Stimulated activated CD4-positive, alpha-beta T cell treated with anti-CD3 and anti-CD28 coated beads, Interleukin-2, amount 100 ng/mL, for 24 hours (primary cell): ENCODE results near the gene HPSE.

ENCODE experiments used
- DNase-seq, 2 donors: peaks; one replicate each; pipeline ENCODE4 v3.0.0-alpha.2; 2020

The HPSE gene

DNA sequence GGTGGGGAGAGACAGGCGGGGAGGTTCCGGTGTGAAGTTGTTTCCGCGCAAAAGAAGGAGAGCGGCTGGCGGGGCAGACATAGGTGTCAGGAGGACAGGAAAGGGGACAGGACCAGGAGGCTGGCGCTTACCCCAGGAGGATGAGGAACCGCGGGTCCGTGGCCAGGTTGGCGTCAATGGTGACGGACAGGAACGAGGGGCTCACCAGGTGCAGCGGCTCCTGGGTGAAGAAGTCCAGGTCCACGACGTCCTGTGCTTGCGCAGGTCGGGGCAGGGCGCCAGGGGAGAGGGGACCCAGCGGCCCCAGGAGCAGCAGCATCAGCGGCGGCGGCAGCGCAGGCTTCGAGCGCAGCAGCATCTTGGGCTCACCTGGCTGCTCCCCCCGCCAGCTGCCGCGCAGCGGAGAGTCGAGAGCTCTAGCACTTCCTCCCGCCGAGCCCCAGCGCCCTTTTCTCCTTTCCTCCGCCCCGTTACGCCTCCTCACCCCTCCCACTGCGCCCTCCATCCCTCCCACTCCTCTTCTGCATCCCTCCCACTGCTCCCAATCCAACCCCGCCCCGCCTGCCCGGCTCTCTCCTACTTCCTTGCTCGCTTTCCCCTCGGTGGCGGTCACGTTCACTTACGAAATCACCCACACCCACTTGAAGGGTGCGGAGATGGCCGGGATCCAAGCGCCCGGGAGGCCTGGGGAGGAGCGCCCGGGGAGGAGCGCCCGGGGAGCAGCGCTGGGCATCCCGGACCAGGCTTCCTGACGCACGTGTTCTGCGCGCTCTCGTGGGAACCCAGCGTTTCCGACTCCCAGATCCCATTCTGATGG, at the start of gene HPSE:
Gene HPSE (minus strand): TSS at position 424 of the 817 bp plus-strand sequence. CDS start 66 bp downstream, at position 358.
- DNase-seq, result peak; percentile 64 to 76

- no peak for DNase-seq
These were observed 48.2 kb upstream of the HPSE start for GRCh38 chr4:83382850-83383249.

- DNase-seq, result no peak
These were observed 46.5 kb upstream of the HPSE start for GRCh38 chr4:83381173-83381572.

GRCh38 chr4:83378419-83378818, 43.8 kb upstream of the HPSE start:
- no peak for DNase-seq

DNA sequence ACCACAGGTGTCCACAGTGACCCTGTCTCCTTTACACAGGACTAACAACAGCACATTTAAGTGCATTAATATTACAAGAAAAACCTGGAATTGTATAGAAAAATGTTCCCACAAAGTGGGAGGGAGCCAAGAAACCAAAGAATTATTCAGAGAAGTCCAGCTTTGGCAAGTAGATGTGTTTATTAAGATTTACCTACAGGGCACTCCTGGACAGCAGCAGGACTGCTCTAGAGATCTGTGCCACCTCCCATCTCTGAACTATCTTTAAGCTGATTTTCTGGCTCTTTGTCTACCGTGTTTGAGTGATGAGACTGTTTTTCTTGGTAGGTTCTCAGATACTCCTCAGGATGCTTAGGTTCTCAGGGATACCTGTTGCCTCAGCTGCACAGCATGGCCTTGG, 38.3 kb upstream of the HPSE start:
- DNase-seq, result no peak

- DNase-seq, result no peak
These were observed 37.3 kb upstream of the HPSE start for GRCh38 chr4:83371936-83372335.

GRCh38 chr4:83371235-83371634, 36.6 kb upstream of the HPSE start:
- no peak for DNase-seq

DNA sequence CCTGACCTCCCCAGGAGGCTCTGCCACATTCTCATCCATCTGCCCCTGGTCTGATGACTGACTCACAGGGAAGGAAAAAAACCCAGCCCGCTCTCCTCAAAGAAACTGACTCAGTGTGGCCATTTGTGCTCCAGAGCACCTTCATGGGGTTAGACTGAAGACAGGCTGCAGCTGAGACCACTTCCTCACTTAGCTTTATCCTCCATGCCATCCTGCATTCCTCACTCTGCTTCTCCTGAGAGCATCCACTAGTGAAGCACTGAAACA, 35.9 kb upstream of the HPSE start:
- no peak for DNase-seq

GRCh38 chr4:83369831-83370639, 35.4 kb upstream of the HPSE start:
- DNase-seq, result no peak

GRCh38 chr4:83364312-83364711, 29.7 kb upstream of the HPSE start:
- DNase-seq, result no peak

DNA sequence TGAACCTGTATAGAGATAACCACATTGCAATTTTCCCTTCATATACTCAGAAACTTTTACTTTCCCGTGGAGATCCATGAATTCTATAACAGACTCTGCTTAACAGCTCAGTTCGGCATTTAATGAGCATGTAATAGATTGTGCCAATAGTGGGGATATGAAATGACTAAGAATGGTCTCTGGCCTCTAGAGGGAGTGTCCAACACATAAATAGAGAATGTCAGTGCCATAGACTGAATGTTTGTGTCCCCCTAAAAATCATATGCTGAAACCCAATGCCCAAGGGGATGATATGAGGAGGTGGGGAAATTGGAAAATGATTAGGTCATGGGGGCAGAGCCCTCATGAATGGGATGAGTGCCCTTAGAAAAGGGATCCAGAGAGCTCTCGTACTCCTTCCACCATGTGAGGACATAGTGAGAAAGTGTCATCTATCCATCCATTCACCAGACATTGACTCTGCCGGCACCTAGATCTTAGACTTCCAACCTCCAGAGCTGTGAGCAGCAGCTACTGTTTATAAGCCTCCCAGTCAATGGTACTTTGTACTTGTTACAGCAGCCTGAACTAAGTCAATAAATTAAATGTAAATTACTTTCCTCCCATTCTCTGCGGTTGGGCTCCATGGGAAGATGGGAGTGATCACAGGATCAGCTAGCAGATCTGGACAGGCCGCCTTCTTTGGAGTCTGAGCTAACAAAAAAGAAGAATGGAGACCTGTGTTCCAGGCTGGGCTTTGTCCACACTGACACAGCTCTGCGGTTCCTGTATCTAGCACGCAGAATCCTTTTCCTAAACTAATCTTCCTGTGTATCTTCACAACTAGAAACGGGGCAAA, 28.1 kb upstream of the HPSE start:
- no peak for DNase-seq

- no peak for DNase-seq
These were observed 26.9 kb upstream of the HPSE start for GRCh38 chr4:83361416-83362103.

- DNase-seq, result no peak
These were observed 25.4 kb upstream of the HPSE start for GRCh38 chr4:83360018-83360417.

DNA sequence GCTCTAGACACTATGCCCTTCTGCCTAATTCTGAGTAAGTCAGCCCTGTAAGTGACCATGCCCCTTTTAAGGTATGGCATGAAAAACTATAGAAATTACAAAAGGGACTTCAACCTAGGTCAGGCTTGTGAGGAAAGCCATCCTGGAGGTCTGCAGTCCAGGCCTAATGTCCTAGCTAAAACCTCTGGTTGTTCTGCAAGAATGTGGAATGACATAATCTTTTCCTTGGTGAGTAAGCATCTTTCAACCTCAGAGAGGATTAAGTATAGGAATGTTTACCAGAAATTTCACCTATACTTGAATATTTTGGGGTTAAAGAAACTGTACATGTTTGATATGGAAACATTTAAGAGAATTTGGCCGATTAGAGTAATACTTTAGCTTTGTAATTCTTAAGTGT, 23.8 kb upstream of the HPSE start:
- DNase-seq, result no peak

GRCh38 chr4:83356899-83357661, 22.4 kb upstream of the HPSE start:
- DNase-seq, result peak in 1 of 2 donors; percentile 34

DNA sequence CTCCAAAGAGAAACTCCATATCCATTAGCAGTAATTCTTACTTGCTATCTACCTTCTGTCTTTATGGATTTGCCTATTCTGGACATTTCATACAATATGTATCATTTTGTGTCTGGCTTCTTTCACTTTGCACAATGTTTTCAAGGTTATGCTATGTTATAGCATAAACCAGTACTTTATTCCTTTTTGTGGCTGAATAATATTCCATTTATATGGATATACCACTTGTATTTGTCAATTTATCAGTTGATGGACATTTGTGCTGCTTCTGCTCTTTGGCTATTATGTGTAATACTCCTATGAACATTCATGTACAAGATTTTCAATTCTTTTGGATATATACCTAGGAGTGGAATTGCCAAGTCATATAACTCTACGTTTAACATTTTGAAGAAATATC, 18.9 kb upstream of the HPSE start:
- no peak for DNase-seq

- DNase-seq, result no peak
These were observed 13.4 kb upstream of the HPSE start for GRCh38 chr4:83348074-83348473.

DNA sequence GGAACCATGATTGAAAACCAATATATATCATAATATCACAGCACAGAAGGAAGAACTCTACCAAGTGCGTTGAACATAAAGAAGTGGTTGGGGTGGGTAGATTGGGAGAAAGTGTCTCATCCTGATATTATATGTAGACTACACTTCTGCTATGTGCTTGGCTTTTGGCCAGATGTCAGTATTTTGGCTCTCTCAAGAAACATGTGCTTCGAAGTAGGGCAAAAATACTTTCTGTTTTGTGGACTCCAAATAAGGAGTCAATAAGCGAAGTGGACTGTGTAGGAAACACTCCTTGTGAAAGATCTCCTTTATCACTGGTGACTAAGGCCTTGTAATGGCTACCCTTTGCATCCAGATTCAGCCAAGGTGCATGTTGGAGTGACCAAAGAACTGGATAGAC, 7.8 kb upstream of the HPSE start:
- DNase-seq, result no peak

DNA sequence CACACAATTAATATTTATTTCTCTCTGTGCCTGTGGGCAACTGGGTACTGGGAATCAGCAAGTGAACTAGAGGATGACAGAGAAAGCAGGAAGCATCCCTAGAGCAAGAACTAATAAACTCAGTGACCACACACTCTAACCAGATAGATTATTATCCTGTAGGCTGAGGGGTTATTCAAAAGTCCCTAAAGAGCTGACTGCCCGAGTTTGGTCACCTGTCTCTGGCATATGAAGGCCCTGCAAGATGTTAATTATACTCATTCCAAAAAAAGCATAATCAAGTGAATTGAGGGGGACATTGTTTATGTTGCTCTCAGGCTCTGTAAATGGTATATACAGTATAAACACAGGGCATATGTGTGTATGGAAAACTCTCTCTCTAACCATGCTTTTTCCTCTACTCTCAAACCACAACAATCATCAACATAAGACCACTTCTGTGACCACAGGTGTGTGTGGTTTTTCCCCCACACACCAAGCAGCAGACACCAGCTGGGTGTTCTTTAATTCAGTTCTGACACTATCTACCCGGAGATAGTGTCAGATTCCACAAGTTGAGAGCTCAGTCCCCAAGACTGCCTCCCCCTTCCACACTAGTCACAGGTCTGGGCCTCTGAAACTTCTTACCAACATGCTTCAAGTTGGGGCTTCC, 6.2 kb upstream of the HPSE start:
- DNase-seq, result peak; percentile 35 to 43

GRCh38 chr4:83339573-83339972, 4.9 kb upstream of the HPSE start:
- DNase-seq, result no peak

GRCh38 chr4:83335701-83336100, 1.1 kb upstream of the HPSE start:
- DNase-seq, result no peak

- no peak for DNase-seq
These were observed 2.7 kb downstream of the HPSE start for GRCh38 chr4:83331956-83332355.
